WTC11 (cell line): ENCODE data around the gene ZNF213. TPM values are rescaled to one million over a fixed set of nuclear protein-coding genes. Genes with fewer than 3 reads are reported as not detected.

Experiments used
- AR ChIP-seq: fragments of 250-450 bp; sonication (Bioruptor Pico); IDR thresholded peaks from 2 replicates; pipeline ENCODE4 v1.9.0; 2021; ENCODE audit warnings: mild to moderate bottlenecking
- ATF2 ChIP-seq: sonication (generic); formaldehyde crosslinking; IDR thresholded peaks from 2 replicates; pipeline ENCODE4 v1.8.1; 2022; ENCODE audit warnings: low read depth, missing genetic modification reagents, borderline replicate concordance
- FOXP1 ChIP-seq: sonication (generic); formaldehyde crosslinking; IDR thresholded peaks from 2 replicates; pipeline ENCODE4 v1.8.0; 2022; ENCODE audit warnings: missing genetic modification reagents, mild to moderate bottlenecking, moderate library complexity, borderline replicate concordance
- FOXP4 ChIP-seq: sonication (generic); formaldehyde crosslinking; IDR thresholded peaks from 2 replicates; pipeline ENCODE4 v1.8.0; 2022; ENCODE audit warnings: mild to moderate bottlenecking, missing genetic modification reagents
- GRHL2 ChIP-seq: fragments of 250-450 bp; sonication (Bioruptor Pico); IDR thresholded peaks from 2 replicates; pipeline ENCODE4 v1.8.0; 2022; ENCODE audit warnings: mild to moderate bottlenecking, moderate library complexity; ENCODE audit not compliant: insufficient replicate concordance, severe bottlenecking
- NFYB ChIP-seq: sonication (generic); formaldehyde crosslinking; conservative IDR thresholded peaks from 2 replicates; pipeline ENCODE4 v1.8.0; 2022; ENCODE audit warnings: low read depth, missing genetic modification reagents
- ZNF232 ChIP-seq: sonication (generic); formaldehyde crosslinking; IDR thresholded peaks from 2 replicates; pipeline ENCODE4 v1.8.0; 2022; ENCODE audit warnings: mild to moderate bottlenecking, missing genetic modification reagents
- ZNF263 ChIP-seq: sonication (generic); formaldehyde crosslinking; IDR thresholded peaks from 2 replicates; pipeline ENCODE4 v1.8.1; 2022; ENCODE audit warnings: low read depth, mild to moderate bottlenecking, moderate library complexity, missing genetic modification reagents
- ZNF396 ChIP-seq: fragments of 250-450 bp; sonication (Bioruptor Pico); IDR thresholded peaks from 2 replicates; pipeline ENCODE4 v1.8.0; 2021; ENCODE audit warnings: mild to moderate bottlenecking, moderate library complexity, borderline replicate concordance
- ZSCAN18 ChIP-seq: fragments of 250-450 bp; sonication (Bioruptor Pico); IDR thresholded peaks from 2 replicates; pipeline ENCODE4 v2.1.2; 2022; ENCODE audit warnings: mild to moderate bottlenecking, moderate library complexity
- total RNA-seq: library from RNA; stranded (reverse); gene quantifications from 3 replicates; pipeline ENCODE4 v1.2.3, GENCODE V29; 2021
- TF ChIP-seq, protein P1 (sequence below): sonication (generic); formaldehyde crosslinking; IDR thresholded peaks from 2 replicates; pipeline ENCODE4 v1.8.0; 2023; ENCODE audit warnings: missing genetic modification reagents, mild to moderate bottlenecking, borderline replicate concordance
- TF ChIP-seq, protein P2 (sequence below): sonication (generic); formaldehyde crosslinking; conservative IDR thresholded peaks from 2 replicates; pipeline ENCODE4 v1.8.1; 2023; ENCODE audit warnings: mild to moderate bottlenecking, low read depth, missing genetic modification reagents, moderate library complexity

ZNF213 gene
- total RNA-seq, 1 experiment from 2014 or later, result 11.6 TPM

DNA sequence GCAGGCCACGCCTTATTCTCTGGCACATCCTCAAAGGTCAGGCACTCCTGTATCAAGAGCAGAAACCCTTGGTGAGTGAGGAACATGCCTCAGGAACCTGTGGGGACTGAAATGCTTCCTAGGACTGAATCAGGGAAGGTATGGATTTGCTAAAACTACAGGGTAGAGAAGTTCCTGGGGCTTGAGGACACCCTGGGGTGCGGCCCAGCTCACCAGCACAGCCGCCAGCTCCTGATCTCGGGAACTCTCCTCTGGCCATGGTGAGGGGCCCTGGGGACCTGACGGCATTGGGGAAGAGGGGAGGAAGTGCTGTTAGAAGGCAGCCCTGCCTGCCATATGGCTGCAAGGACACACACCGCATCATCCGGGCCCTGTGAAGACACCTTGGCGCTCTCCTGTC, 43.3 kb upstream of the ZNF213 start (continued):
- TF ChIP-seq, protein P1, sequence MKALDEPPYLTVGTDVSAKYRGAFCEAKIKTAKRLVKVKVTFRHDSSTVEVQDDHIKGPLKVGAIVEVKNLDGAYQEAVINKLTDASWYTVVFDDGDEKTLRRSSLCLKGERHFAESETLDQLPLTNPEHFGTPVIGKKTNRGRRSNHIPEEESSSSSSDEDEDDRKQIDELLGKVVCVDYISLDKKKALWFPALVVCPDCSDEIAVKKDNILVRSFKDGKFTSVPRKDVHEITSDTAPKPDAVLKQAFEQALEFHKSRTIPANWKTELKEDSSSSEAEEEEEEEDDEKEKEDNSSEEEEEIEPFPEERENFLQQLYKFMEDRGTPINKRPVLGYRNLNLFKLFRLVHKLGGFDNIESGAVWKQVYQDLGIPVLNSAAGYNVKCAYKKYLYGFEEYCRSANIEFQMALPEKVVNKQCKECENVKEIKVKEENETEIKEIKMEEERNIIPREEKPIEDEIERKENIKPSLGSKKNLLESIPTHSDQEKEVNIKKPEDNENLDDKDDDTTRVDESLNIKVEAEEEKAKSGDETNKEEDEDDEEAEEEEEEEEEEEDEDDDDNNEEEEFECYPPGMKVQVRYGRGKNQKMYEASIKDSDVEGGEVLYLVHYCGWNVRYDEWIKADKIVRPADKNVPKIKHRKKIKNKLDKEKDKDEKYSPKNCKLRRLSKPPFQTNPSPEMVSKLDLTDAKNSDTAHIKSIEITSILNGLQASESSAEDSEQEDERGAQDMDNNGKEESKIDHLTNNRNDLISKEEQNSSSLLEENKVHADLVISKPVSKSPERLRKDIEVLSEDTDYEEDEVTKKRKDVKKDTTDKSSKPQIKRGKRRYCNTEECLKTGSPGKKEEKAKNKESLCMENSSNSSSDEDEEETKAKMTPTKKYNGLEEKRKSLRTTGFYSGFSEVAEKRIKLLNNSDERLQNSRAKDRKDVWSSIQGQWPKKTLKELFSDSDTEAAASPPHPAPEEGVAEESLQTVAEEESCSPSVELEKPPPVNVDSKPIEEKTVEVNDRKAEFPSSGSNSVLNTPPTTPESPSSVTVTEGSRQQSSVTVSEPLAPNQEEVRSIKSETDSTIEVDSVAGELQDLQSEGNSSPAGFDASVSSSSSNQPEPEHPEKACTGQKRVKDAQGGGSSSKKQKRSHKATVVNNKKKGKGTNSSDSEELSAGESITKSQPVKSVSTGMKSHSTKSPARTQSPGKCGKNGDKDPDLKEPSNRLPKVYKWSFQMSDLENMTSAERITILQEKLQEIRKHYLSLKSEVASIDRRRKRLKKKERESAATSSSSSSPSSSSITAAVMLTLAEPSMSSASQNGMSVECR (CRISPR knock-in tag), result no peak
- TF ChIP-seq GRHL2 (CRISPR knock-in tag), result no peak
- no peak for TF ChIP-seq AR (CRISPR knock-in tag)
- TF ChIP-seq FOXP1, result no peak
- no peak for TF ChIP-seq ZNF263 (CRISPR knock-in tag)
- no peak for TF ChIP-seq FOXP4 (CRISPR knock-in tag)
- TF ChIP-seq ZNF396 (CRISPR knock-in tag), result no peak
- TF ChIP-seq, protein P2, sequence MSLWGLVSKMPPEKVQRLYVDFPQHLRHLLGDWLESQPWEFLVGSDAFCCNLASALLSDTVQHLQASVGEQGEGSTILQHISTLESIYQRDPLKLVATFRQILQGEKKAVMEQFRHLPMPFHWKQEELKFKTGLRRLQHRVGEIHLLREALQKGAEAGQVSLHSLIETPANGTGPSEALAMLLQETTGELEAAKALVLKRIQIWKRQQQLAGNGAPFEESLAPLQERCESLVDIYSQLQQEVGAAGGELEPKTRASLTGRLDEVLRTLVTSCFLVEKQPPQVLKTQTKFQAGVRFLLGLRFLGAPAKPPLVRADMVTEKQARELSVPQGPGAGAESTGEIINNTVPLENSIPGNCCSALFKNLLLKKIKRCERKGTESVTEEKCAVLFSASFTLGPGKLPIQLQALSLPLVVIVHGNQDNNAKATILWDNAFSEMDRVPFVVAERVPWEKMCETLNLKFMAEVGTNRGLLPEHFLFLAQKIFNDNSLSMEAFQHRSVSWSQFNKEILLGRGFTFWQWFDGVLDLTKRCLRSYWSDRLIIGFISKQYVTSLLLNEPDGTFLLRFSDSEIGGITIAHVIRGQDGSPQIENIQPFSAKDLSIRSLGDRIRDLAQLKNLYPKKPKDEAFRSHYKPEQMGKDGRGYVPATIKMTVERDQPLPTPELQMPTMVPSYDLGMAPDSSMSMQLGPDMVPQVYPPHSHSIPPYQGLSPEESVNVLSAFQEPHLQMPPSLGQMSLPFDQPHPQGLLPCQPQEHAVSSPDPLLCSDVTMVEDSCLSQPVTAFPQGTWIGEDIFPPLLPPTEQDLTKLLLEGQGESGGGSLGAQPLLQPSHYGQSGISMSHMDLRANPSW, result no peak
- no peak for TF ChIP-seq ATF2
- TF ChIP-seq NFYB (CRISPR knock-in tag), result no peak
- no peak for TF ChIP-seq ZNF232 (CRISPR knock-in tag)
- no peak for TF ChIP-seq ZSCAN18
